NK-92 (cell line): Measurements from ENCODE around the gene SCUBE1.

Source experiments
- DNase-seq: peaks from one replicate; lab custom pipeline; 2025; ENCODE audit not compliant: unreplicated experiment; lab: John Stamatoyannopoulos, UW

SCUBE1 gene

DNA sequence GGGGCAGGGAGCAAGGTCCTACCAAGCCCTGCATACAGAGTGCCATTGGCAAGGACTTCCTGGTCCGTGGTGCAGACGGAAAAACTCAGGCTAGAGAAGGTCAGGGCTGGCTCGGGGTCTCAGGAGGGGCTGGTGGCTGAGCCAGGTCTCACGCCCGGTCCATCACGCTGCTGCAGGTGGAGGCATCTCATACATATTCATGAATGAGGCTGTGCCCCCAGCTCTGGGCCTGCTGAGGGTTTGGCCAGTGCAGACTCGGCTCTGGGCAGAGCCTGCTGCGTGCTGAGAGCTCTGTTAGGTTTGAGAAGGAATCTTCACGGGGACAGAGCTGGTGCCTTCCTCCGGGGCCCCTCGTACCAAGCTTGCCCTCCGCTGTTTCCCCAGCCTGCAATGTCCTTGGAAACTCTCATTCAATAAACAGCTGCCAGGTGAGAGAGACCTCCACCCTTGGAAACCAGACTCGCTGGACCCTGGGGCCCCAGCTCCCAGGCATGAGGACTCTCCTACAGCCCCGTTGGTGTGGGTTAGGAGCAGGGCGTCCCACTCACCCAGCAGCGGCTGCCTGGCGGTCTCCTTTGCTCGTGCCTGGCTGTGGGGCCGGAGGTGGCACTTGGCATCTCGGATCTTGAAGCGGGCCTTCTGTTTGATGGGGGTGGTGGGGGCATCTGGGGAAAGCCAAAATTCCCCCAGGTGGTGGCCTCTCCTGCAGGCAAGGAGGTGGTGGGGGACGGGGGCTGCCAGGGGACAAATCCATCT, 122.4 kb downstream of the SCUBE1 start:
- no peak for DNase-seq

DNA sequence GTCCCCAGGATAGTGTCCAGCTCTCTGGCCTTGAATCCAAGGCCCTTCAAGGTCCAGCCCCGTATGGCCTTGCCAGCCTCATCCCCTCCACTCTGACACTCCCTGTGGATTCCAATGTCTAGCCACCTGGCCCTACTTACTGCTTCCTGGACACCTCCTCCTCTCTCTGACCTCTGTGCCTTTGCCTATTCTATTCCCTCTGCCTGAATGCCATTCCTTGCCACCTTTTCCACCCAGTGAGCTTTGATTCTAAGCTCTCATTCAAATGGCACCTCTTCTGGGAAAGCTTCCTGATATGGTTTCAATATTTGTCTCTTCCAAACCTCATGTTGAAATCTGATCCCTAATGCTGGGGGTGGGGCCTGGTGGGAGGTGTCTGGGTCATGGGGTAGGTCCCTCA, 124.4 kb downstream of the SCUBE1 start:
- no peak for DNase-seq

DNA sequence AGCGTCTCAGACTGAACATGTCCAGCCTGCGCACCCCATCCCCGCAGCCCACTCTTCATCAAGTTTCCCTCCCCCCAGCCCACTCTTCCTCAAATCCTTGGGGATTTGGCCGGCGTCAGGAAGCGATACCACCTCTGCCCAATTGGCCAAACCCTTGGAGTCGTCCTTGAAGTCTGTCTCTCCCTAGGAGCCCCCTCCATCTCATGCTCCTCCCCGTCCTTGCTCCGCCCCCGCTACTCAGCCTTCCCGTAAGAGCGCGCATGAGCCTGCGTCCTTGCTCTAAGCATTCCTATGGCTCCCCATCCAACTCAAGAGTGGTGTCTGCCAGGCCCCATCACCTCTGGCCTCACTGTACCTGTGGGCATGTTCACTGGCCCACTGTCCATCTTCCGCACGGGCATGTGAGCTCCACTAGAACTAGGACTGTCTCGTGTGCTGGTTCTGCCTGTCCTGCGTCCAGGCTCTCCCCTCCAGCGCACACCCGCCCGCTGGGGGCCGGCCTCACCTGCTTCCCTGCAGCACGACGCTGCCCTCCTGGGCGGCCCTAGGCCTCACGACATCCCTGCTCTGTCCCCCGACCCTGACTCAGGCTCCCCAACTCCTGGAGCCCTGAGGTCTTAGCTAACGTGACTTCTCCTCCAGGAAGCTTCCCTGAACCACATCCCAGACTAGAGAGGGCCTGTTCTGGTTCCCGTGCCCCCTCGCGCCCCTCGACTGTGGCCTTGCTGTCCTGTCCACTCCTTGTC, 125.7 kb downstream of the SCUBE1 start:
- DNase-seq: no peak

DNA sequence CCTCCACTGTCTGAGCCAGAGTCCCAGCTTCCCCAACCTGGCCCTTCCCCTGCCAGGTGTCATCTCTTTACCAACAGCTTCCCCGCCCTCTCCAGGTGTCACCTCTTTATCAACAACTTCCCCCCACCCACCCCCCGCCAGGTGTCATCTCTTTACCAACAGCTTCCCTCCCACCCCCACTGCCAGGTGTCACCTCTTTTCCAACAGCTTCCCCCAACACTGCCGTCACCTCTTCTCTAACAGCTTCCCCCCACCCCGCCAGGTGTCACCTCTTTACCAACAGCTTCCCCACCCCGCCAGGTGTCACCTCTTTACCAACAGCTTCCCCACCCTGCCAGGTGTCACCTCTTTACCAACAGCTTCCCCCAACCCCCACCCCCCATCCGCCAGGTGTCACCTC, 126.4 kb downstream of the SCUBE1 start:
- DNase-seq: no peak

DNA sequence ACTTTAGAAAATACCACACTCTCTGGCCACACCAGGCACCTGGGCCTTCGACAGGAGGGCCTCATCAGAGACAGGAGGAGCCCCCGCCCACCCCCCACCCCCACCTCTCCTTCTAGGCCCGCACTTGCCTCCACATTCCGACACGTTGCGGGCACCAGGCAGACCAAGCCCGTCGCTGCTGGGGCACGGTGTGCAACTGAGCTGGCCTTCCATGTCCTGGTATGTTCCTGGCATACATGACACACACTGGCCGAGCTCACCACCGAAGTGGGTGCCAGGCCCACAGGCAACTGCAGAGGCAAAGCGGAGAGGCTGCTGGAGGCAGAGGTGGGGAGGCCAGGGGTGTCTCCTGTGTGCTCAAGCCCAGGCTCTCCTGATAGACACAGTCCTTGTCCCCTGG, 129.2 kb downstream of the SCUBE1 start:
- no peak for DNase-seq

DNA sequence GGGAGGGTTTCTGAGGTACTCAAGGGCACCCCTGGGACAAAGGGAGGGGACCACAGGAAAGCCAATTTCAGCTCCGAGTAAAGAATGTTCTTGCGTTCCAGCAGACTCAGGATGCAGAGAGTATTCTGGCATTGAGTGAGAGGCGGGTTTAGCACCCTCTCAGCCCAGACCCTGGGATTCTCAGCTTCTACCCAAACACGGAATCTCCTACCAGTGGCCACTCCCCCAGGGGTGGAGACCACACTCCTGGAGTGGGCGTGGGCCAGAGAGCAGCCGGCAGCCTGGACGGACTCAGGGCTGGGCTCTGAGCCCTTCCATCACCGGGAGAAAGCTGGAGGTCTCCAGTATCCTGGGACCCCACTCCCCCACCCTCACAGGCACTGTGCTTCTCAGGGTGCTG, 130.1 kb downstream of the SCUBE1 start:
- no peak for DNase-seq

DNA sequence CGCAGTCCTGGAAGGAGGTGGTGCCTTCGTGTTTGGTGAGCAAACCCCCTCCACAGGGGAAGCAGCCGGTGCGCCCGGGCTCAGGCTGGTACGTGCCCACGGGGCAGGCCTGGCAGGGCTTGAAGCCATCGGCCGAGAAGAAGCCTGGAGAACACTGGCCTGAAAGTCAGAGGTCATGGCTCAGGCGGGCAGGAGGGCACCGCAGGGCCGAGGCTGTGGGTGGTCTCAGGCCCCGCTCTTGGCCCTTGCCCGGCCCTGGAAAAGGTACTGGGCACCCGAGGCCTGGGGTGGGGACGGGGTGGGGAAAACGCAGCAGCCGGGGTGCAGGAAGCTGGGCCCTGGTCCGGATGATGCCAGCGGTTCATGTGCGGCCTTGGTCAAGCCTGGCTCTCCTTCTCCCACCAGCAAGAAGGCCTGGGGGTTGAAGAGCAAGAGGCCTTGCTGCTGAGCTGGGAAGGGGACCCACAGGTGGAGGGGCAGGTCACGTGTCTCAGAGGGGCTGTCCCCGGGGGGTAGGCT, 130.7 kb downstream of the SCUBE1 start:
- no peak for DNase-seq

DNA sequence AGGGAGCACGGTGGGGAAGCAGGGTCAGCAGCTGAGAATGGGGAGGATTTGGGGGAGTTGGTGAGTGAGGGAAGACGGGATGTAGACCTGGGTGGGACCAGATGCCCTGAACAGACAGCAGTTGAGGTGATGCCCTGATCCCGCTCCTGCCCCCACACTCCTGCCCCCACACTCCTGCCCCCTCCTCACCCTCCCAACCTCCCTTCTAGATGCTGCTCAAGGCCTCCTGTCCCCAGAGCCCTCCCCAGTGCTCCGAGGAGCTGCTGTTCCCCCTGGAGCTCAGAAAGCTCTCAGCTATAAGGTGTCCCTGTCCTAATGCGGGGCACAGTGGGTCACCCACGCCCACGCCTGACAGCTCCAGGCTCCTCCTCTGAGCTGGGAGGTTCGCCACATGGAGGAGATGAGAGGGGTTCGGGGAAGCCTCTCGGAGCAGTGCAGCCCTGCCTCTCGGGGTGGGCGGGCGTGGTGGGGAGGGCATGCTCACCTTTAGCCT, 131.2 kb downstream of the SCUBE1 start:
- no peak for DNase-seq

DNA sequence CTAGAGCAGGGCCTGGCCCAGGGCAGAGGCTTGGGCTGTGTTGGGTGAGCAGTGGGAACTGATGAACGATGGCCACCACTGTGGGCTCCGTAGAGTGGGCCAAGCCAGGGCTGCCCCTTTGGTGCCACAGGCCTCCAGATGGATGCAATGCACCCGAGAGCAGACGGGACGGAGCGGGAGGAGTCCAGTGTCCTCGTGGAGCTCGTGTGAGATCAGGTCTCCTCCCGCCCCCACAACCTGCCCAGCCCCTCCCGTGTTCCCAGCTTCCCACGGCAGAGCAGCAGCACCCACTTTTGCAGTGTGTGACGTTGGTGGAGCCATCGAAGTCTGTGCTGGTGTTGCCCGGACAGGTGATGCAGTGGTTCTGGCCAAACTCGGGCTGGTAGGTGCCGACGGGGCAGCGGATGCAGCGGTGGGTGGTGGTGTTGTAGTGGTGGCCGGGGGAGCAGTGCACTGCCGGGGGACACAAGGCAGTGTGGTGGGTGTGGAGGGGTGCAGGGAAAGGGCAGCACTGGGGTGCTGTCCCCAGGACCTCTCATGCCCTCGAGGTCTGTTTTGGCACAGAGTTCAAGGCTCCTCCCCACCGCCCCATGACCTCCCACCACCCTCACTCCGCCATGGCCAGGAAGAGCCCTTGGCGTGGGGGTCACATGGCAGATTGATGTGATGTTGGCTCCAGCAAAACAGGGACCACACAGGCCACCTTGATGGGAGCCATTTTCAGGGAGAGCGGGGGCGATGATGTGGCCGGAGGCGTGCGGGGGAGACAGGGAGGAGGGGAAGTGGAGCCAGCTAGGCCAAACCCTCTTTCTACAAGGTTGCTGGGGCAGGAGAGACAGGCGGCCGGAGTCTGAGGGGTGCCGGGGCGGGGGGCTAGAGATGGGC, 132.3 kb downstream of the SCUBE1 start:
- DNase-seq: no peak

DNA sequence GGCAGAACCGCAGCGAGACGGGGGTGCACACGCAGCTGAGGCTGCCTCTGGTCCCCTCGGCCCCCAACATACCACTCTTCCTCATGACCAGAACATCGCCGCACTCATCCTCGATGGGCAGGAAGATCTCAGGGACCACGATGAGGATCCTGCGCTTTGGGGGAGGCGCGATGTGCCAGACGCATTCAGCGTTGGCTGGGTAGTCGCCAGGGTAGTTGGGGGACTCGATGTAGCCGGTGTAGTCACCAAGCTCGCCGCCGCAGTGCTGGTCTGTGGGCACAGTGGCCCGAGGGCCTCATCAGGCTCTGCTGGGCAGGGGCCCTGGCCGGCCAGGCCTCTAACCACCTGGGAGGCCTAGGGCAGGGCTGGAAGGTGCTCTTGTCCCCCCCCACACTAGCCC, 133.2 kb downstream of the SCUBE1 start:
- no peak for DNase-seq

DNA sequence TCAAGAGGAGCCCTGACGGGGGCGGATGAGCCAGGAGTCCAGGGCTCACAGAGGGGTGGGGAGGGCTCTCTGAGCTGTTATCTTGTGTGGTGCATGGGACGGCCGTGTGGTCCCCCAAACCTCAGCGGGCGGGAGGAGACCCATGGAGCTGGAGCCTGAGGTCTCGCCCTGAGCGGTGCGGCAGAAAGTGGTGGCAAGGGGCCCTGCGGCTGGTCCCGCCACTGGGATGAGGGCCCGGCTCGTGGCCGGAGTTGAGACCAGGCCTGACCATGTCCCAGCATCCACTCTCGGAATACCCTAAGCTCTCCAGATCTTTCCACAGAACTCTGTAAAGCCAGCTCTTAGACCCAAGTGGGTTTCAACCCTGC, 133.7 kb downstream of the SCUBE1 start:
- no peak for DNase-seq

DNA sequence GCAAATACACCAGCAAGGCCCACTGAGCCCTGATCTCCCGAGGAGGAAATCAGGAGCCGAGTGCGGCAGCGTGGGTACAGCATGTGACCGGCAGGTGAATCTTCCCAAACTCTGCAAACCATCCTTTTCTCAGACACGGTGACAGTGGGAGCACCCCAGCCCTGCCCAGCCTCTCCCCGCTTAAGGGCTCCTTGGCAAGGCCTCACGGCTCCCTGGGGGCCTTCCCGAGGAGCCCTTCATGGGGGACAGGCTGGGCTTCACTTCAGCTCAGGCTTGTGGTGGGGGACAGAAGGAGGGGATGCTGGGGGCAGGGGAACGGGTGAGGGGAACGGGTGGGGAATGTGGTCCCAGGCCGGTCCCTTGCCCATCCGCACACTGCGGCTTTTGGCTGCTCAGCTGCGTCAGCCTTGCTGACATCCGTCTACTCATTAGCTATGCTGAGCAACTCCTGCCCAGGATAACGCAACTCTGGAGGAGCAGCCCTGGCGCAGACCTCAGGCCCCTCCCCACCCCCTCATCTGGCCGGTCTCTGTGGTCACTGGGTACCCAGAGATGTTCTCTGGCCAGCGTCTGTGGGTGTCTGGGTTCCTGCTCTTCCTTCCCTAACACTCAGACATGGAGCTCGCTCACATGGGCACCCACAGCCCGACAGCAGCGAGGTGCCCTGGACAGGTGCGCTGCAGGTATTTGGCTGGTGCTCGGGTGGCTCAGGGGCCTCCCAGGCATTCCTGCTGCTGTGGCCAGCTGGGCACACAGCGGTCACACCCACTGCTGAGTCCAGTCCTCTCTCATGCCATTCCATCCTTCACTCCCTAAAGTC, 134.3 kb downstream of the SCUBE1 start:
- DNase-seq: no peak

DNA sequence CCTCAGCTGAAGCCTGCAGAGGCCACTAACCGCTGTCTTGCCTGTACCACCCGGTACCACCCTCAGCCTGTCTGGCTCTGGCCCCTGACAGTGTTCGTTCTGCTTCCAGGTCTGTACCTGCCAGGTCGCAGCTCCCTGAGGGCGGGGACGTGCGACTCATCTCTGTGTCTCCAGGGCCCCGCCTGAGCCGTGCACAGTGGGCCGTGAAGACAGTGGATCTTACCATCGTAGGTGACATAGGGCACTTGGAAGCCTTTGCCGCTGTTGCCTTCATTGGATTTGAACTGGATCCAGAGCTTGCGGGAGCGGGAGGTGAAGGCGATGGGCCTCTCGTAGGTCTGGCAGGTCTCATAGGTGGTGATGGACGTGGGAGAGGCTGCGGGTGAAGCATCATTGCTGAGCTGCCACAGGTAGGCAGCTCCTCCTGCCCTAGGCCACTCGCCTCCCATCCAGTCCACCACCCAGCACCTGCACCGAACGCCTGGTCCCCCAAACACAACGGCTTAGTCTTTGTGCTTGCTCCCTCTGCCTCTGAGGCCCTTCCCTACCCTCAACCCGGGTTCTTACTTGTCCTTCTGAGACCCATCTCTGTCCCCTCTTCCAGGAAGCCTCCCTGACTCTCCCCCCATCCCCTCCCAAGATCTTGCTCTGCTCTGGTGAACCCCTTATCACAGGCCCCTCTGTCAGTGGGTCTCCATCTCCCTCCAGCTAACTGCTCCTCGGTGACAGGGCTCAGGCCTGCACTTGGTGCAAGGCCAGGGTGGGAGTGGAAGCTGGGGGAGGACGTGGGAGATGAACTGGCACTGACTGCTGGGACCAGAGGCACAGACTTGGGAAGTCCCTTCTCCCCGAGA, 135.1 kb downstream of the SCUBE1 start:
- DNase-seq: no peak

DNA sequence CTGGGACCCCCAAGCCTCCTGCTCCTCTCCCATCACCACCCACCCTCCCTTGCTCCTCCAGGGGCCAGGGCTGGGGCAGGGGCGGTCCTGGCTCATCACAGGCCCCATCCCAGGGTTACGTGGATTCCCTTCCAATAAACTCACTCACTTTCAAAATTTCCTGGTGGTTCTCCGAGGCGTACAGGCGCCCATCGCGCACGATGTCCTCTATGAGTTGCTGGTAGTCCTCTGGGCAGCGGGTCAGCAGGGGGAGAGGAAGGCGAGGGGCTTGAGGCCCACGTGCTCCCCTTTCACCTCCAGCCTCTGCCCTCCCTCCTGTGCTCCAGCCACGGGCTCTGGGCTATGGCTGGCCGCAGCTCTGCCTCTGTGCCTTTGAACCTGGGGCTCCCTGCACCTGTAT, 135.8 kb downstream of the SCUBE1 start:
- DNase-seq: no peak

DNA sequence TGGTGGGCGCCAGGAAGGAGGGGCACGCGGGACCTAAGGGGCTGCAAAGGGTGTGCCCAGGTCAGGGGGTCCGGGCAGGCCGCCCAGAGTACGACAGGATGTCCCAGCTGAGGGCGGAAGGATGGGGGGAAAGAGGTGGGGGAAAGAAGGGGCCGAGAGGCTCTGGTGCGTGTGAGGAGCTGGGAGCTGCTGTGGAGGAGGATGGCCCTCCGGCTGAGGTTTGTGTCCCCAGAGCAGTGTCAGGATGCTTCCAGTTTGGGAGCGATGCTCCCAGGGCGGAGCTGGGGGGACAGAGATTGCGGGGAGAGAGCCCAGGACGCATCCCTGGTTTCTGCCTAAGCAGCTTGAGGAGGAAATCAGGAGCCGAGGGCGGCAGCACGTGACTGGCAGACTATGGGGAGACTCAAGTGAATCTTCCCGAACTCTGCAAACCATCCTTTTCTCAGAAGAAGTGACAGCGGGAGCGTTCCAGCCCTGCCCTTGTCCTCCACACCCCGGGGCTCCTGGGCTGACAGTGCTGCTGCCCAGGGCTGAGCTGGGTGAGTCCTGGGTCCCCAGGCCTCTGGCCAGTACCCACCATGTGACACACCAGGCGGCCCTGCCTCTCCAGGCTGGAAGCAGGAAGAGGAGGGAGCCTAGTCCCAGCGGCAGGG, 136.5 kb downstream of the SCUBE1 start:
- DNase-seq: no peak

DNA sequence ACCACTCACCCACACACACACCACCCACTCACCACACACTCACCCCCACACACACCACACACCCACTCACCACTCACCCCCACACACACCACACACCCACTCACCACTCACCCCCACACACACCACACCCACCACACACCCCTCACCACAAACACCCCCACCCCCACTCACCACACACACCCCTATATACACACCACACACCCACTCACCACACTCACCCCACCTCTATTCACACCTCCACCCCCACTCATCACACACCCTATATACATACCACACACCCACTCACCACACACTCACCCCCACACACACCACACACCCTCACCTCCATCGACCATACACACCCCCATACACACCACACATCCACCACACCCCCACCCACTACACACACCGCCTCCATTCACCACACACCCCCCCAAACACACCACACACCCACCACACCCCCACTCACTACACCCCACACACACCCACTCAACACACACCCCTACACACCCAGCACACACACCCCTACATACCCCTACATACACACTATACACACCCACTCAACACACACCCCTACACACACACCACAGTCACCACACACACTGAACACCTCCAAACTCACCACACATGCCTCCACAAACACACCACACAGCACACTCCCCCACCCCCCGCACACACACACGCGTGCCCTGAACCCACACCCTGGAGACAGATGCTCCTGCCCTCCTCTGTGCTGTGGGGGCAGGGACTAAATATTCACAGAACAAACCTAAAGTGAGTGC, 137.2 kb downstream of the SCUBE1 start:
- DNase-seq: no peak

DNA sequence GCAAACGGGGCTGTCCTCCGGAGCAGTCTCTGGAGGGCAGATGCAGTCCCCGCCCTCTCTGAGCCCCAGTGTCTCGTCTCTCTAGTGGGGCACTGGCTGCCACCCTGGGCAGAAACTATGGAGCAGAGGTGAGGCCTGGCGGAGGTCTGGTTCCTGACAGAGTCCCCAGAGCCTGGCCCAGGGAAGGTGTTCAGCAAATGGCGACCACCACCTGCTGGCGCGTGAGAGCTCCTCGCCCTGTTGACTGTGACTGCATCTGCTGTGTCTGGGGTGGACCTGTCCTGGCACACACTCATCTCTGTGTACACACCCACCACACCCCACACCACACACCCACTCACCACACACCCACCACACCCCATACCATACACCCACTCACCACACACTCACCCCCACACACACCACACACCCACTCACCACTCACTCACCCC, 137.9 kb downstream of the SCUBE1 start:
- no peak for DNase-seq

DNA sequence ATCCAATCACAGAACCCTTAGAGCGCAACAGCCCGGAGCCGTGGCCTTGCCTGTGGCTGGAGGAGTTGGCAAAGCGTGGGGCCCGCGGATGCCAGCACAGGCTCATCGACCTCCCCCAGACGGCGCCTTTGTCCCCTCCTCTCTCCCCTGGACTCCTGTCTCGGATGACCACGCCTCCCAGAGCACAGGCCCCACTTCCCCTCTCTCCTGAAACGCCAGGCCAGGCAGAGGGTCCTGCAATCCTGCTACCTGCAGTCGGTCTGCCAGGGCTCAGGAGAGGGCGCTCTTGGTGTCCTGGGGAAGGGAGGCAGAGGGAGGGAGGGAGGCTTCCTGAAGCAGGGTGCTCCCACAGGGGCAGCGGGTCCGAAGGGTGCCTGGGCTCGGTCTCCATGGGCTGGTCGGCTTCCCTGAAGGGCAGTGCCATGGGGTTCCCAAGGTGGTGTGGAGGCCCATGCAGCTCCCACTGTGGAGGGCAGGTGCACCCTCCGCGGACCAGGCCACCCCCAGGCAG, 139.6 kb downstream of the SCUBE1 start:
- DNase-seq: no peak
